Stimulated activated CD8-positive, alpha-beta memory T cell treated with anti-CD3 and anti-CD28 coated beads, Interleukin-4, amount 100 ng/mL, for 24 hours (primary cell): Measurements from ENCODE around the gene DNM3.
"Not testable (repeated sequence)": the region's sequence is repeated elsewhere in the genome, so short reads cannot be mapped to it uniquely, and the experiment has no call there.

Experiments used
- DNase-seq: peaks from one replicate; pipeline ENCODE4 v3.0.0-alpha.2; 2020; ENCODE audit warnings: low read depth

Gene DNM3

GRCh38 chr1:172360511-172360910 is 519.2 kb downstream of the DNM3 start:
- no peak for DNase-seq

- no peak for DNase-seq
Measured at GRCh38 chr1:172360985-172361384, 519.7 kb downstream of the DNM3 start.

GRCh38 chr1:172363852-172364251 is 522.6 kb downstream of the DNM3 start:
- no peak for DNase-seq

GRCh38 chr1:172371646-172372045 is 530.3 kb downstream of the DNM3 start:
- not testable (repeated sequence) for DNase-seq

- no peak for DNase-seq
Measured at GRCh38 chr1:172373864-172374263, 532.6 kb downstream of the DNM3 start.

- no peak for DNase-seq
Measured at GRCh38 chr1:172375211-172375631, 533.9 kb downstream of the DNM3 start.

GRCh38 chr1:172376431-172376830 is 535.1 kb downstream of the DNM3 start:
- DNase-seq, result no peak

GRCh38 chr1:172377565-172377964 is 536.3 kb downstream of the DNM3 start:
- no peak for DNase-seq

GRCh38 chr1:172378109-172378760 is 536.9 kb downstream of the DNM3 start:
- DNase-seq, result no peak

GRCh38 chr1:172380441-172381244 is 539.3 kb downstream of the DNM3 start:
- no peak for DNase-seq

GRCh38 chr1:172381946-172382345 is 540.6 kb downstream of the DNM3 start:
- no peak for DNase-seq

GRCh38 chr1:172382406-172382805 is 541.1 kb downstream of the DNM3 start:
- DNase-seq, result no peak

- no peak for DNase-seq
Measured at GRCh38 chr1:172382990-172383389, 541.7 kb downstream of the DNM3 start.

- no peak for DNase-seq
Measured at GRCh38 chr1:172383536-172383935, 542.2 kb downstream of the DNM3 start.

- DNase-seq, result no peak
Measured at GRCh38 chr1:172384656-172385055, 543.4 kb downstream of the DNM3 start.

GRCh38 chr1:172386046-172386445 is 544.7 kb downstream of the DNM3 start:
- DNase-seq, result no peak

GRCh38 chr1:172388490-172388889 is 547.2 kb downstream of the DNM3 start:
- no peak for DNase-seq

- no peak for DNase-seq
Measured at GRCh38 chr1:172390301-172390682, 549.0 kb downstream of the DNM3 start.

- no peak for DNase-seq
Measured at GRCh38 chr1:172390683-172391551, 549.6 kb downstream of the DNM3 start.

- no peak for DNase-seq
Measured at GRCh38 chr1:172391976-172392375, 550.7 kb downstream of the DNM3 start.

GRCh38 chr1:172393354-172393753 is 552.1 kb downstream of the DNM3 start:
- DNase-seq, result no peak

- peak; percentile 25 for DNase-seq
Measured at GRCh38 chr1:172394141-172394751, 552.9 kb downstream of the DNM3 start.
